HL-60 (cell line): ENCODE measurements around the gene FRRS1L.

Experiments
- DNase-seq, 2 experiments: peaks; one replicate each; pipeline ENCODE4 v3.0.0-alpha.2; 2010 to 2020; ENCODE audit warnings: low read depth in 1 of 2, low spot score in 1 of 2
- H3K27ac ChIP-seq: fragments of 250-450 bp; sonication (Bioruptor Pico); replicated peaks from 2 replicates; pipeline ENCODE4 v1.5.1; 2020; ENCODE audit warnings: mild to moderate bottlenecking, moderate library complexity
- H3K27me3 ChIP-seq: fragments of 250-450 bp; sonication (Bioruptor Pico); 2 replicates; pipeline ENCODE4 v1.5.1; 2021; ENCODE audit warnings: mild to moderate bottlenecking, moderate library complexity; ENCODE audit not compliant: insufficient read depth, poor library complexity, severe bottlenecking
- H3K4me3 ChIP-seq: replicated peaks from 2 replicates; pipeline ENCODE4 v1.5.1; 2011; ENCODE audit warnings: mild to moderate bottlenecking, control low read depth, low read length; ENCODE audit not compliant: insufficient read depth
- GABPA ChIP-seq: IDR thresholded peaks from 2 replicates; pipeline ENCODE4 v1.6.1; 2012; ENCODE audit warnings: low read depth
- POLR2AphosphoS5 ChIP-seq: IDR thresholded peaks from 2 replicates; pipeline ENCODE4 v1.6.1; 2012; ENCODE audit warnings: low read depth
- SPI1 ChIP-seq: IDR thresholded peaks from 2 replicates; pipeline ENCODE4 v1.6.1; 2012; ENCODE audit warnings: low read depth, mild to moderate bottlenecking, borderline replicate concordance
- TF ChIP-seq, protein P1 (sequence below): IDR thresholded peaks from one replicate; pipeline ENCODE4 v1.5.1; 2011; ENCODE audit warnings: low read length, control low read depth, inconsistent platforms; ENCODE audit not compliant: insufficient read depth
- TF ChIP-seq, protein P2 (sequence below): IDR thresholded peaks from 2 replicates; pipeline ENCODE4 v1.6.1; 2012; ENCODE audit warnings: low read depth; ENCODE audit not compliant: insufficient replicate concordance

FRRS1L gene

DNA sequence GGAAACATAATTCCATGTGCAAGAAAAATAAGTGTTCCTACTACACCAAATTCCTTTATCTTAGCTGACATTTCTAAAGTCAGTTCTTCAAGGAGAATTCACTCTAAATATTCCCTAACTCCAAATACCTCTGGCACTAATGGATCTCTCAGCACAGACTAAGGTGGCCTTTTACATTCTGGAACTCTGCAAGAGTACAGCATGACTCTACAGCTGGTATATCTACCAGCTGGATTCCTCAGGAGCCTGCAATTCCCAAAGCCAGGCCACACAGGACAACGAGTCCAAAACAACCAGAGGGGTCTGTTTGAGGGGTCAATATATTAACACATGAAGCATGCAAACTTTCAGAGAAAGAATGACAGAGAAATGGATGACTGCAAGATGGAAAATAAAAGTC lies 74.5 kb downstream of the FRRS1L start:
- TF ChIP-seq, protein P1, sequence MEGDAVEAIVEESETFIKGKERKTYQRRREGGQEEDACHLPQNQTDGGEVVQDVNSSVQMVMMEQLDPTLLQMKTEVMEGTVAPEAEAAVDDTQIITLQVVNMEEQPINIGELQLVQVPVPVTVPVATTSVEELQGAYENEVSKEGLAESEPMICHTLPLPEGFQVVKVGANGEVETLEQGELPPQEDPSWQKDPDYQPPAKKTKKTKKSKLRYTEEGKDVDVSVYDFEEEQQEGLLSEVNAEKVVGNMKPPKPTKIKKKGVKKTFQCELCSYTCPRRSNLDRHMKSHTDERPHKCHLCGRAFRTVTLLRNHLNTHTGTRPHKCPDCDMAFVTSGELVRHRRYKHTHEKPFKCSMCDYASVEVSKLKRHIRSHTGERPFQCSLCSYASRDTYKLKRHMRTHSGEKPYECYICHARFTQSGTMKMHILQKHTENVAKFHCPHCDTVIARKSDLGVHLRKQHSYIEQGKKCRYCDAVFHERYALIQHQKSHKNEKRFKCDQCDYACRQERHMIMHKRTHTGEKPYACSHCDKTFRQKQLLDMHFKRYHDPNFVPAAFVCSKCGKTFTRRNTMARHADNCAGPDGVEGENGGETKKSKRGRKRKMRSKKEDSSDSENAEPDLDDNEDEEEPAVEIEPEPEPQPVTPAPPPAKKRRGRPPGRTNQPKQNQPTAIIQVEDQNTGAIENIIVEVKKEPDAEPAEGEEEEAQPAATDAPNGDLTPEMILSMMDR, result no peak
- TF ChIP-seq SPI1, result no peak
- no peak for TF ChIP-seq POLR2AphosphoS5
- TF ChIP-seq GABPA, result no peak
- TF ChIP-seq, protein P2, sequence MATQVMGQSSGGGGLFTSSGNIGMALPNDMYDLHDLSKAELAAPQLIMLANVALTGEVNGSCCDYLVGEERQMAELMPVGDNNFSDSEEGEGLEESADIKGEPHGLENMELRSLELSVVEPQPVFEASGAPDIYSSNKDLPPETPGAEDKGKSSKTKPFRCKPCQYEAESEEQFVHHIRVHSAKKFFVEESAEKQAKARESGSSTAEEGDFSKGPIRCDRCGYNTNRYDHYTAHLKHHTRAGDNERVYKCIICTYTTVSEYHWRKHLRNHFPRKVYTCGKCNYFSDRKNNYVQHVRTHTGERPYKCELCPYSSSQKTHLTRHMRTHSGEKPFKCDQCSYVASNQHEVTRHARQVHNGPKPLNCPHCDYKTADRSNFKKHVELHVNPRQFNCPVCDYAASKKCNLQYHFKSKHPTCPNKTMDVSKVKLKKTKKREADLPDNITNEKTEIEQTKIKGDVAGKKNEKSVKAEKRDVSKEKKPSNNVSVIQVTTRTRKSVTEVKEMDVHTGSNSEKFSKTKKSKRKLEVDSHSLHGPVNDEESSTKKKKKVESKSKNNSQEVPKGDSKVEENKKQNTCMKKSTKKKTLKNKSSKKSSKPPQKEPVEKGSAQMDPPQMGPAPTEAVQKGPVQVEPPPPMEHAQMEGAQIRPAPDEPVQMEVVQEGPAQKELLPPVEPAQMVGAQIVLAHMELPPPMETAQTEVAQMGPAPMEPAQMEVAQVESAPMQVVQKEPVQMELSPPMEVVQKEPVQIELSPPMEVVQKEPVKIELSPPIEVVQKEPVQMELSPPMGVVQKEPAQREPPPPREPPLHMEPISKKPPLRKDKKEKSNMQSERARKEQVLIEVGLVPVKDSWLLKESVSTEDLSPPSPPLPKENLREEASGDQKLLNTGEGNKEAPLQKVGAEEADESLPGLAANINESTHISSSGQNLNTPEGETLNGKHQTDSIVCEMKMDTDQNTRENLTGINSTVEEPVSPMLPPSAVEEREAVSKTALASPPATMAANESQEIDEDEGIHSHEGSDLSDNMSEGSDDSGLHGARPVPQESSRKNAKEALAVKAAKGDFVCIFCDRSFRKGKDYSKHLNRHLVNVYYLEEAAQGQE, result no peak
- Histone ChIP-seq H3K4me3 (no peak overlapping the region), H3K27ac (no peak overlapping the region), H3K27me3 (no peaks in the 10 kb centered on the region)
- no peak for DNase-seq

DNA sequence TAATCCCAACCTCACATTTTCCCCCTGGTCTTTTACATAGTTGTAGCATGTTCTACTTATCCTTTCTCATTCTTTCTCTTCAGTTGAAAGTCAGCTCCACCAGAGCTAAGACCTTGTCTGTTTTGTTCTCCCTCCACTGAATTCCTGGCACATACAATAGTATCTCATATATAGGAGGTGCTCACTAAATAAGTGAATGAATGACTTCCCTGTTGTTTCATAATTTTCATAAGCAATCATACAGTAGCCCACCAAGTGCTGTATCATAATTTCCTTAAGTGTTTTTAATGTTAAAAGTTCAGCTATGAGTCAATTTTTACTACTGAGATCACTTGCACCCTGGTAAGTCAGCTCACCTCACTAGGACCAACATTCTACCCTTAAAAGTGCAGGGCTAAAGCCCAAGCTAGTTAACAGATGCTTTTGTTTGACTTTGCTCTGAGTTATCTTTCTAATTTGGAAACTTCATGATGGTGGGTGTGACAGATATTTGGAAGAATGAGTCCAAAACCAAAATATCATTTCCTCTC lies 74.9 kb downstream of the FRRS1L start:
- no peak overlapping the region for H3K4me3 ChIP-seq
- DNase-seq, result no peak
- H3K27ac ChIP-seq, result no peak overlapping the region
- H3K27me3 ChIP-seq, result no peaks in the 10 kb centered on the region
- TF ChIP-seq SPI1, result no peak
- TF ChIP-seq POLR2AphosphoS5, result no peak
- TF ChIP-seq, protein P2, result no peak
- TF ChIP-seq, protein P1, result no peak
- no peak for TF ChIP-seq GABPA

DNA sequence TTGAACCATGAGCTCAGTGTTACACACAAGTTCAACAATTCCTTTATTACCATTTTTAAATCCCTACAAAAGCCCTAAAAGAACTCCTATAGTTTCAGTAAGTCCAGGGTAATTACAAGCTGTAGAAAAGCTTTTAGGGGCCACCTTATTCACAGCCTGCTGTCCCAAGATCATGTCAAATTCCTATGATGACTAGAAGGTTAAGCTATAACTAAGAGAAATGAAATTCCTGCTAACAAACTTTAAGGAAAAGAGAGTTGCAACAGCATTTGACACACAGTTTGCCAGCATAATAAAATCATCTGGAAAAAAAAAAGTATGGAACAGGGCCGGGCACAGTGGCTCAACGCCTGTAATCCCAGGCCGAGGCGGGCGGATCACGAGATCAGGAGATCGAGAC lies 78.8 kb downstream of the FRRS1L start:
- Histone ChIP-seq H3K27me3 (no peaks in the 10 kb centered on the region), H3K27ac (no peak overlapping the region), H3K4me3 (no peak overlapping the region)
- TF ChIP-seq, protein P1, result no peak
- TF ChIP-seq, protein P2, result no peak
- TF ChIP-seq GABPA (no peak), POLR2AphosphoS5 (no peak), SPI1 (no peak)
- DNase-seq, result no peak
